Liver (tissue), 9 donors: ENCODE measurements around the gene DIO3. TPM values are rescaled to one million over a fixed set of nuclear protein-coding genes. Genes with fewer than 3 reads are reported as not detected.

Experiments
- DNase-seq: peaks from one replicate; pipeline ENCODE4 v3.0.0-alpha.2; 2017; ENCODE audit warnings: low spot score
- H3K27ac ChIP-seq, 2 donors: one replicate each; pipeline ENCODE4 v1.7.0; 2013; ENCODE audit warnings: inconsistent platforms in 2 of 2, low read length in 2 of 2, control low read depth in 1 of 2, low read depth in 1 of 2, mild to moderate bottlenecking in 1 of 2
- H3K27me3 ChIP-seq, 4 donors: one replicate each; pipeline versions ENCODE4 v1.6.1 to v1.7.0; 2013; ENCODE audit warnings: low read length in 3 of 4, inconsistent platforms in 1 of 4, mild to moderate bottlenecking in 1 of 4, moderate library complexity in 1 of 4; ENCODE audit not compliant: control insufficient read depth in 4 of 4, insufficient read depth in 4 of 4
- H3K36me3 ChIP-seq, 4 donors: one replicate each; pipeline versions ENCODE4 v1.6.1 to v1.7.0; 2013; ENCODE audit warnings: low read length in 3 of 4, mild to moderate bottlenecking in 3 of 4, low read depth in 1 of 4, moderate library complexity in 1 of 4; ENCODE audit not compliant: control insufficient read depth in 4 of 4, insufficient read depth in 3 of 4
- H3K4me1 ChIP-seq, 4 donors: one replicate each; pipeline versions ENCODE4 v1.6.1 to v1.7.0; 2013; ENCODE audit warnings: low read length in 3 of 4, mild to moderate bottlenecking in 3 of 4, moderate library complexity in 1 of 4; ENCODE audit not compliant: control insufficient read depth in 4 of 4, insufficient read depth in 4 of 4
- H3K4me3 ChIP-seq, 3 donors: one replicate each; pipeline versions ENCODE4 v1.6.1 to v1.7.0; 2013; ENCODE audit warnings: low read length in 3 of 3, control low read depth in 1 of 3, low read depth in 1 of 3, mild to moderate bottlenecking in 1 of 3
- H3K9ac ChIP-seq, 2 donors: one replicate each; pipeline ENCODE4 v1.7.0; 2013; ENCODE audit warnings: low read length in 2 of 2, mild to moderate bottlenecking in 2 of 2, moderate library complexity in 2 of 2, control low read depth in 1 of 2, low read depth in 1 of 2
- H3K9me3 ChIP-seq, 4 donors: one replicate each; pipeline versions ENCODE4 v1.6.1 to v1.7.0; 2013; ENCODE audit warnings: low read length in 3 of 4; ENCODE audit not compliant: control insufficient read depth in 4 of 4
- EGR1 ChIP-seq, 2 donors: IDR thresholded peaks; 2 replicates each; pipeline ENCODE4 v1.6.1; 2016 to 2018; ENCODE audit warnings: antibody characterized with exemption in 2 of 2, low read depth in 2 of 2
- FOXA1 ChIP-seq: IDR thresholded peaks from 2 replicates; pipeline ENCODE4 v1.6.1; 2016; ENCODE audit warnings: antibody characterized with exemption
- GABPA ChIP-seq, 2 donors: IDR thresholded peaks in 1 of 2; conservative IDR thresholded peaks in 1 of 2; 2 replicates each; pipeline ENCODE4 v1.6.1; 2016; ENCODE audit warnings: antibody characterized with exemption in 2 of 2, mild to moderate bottlenecking in 1 of 2, moderate library complexity in 1 of 2
- HNF4A ChIP-seq, 2 donors: conservative IDR thresholded peaks; 2 replicates each; pipeline ENCODE4 v1.6.1; 2016; ENCODE audit warnings: antibody characterized with exemption in 2 of 2, mild to moderate bottlenecking in 2 of 2
- HNF4G ChIP-seq: IDR thresholded peaks from 2 replicates; pipeline ENCODE4 v1.6.1; 2016; ENCODE audit warnings: antibody characterized with exemption
- NR2F2 ChIP-seq: IDR thresholded peaks from 2 replicates; pipeline ENCODE4 v1.6.1; 2016; ENCODE audit warnings: antibody characterized with exemption
- RAD21 ChIP-seq, 2 donors: IDR thresholded peaks; 2 replicates each; pipeline ENCODE4 v1.6.1; 2016; ENCODE audit warnings: antibody characterized with exemption in 2 of 2, mild to moderate bottlenecking in 2 of 2
- RXRA ChIP-seq, 2 donors: IDR thresholded peaks; 2 replicates each; pipeline ENCODE4 v1.6.1; 2017 to 2018; ENCODE audit warnings: antibody characterized with exemption in 2 of 2, mild to moderate bottlenecking in 1 of 2
- SP1 ChIP-seq: IDR thresholded peaks from 2 replicates; pipeline ENCODE4 v1.6.1; 2018; ENCODE audit warnings: antibody characterized with exemption, mild to moderate bottlenecking
- TAF1 ChIP-seq: conservative IDR thresholded peaks from 2 replicates; pipeline ENCODE4 v1.6.1; 2016; ENCODE audit warnings: antibody characterized with exemption, mild to moderate bottlenecking
- YY1 ChIP-seq: IDR thresholded peaks from 2 replicates; pipeline ENCODE4 v1.6.1; 2016; ENCODE audit warnings: antibody characterized with exemption, mild to moderate bottlenecking
- WGBS: extraction: QIAGEN DNeasy Blood & Tissue Kit; methylation state at CpG from one replicate; pipeline ENCODE4 v1.1.7; 2013; 5-methylcytosine and 5-hydroxymethylcytosine counted together
- polyA plus RNA-seq, 2 donors: library from polyadenylated mRNA; stranded (reverse) in 1 of 2; unstranded in 1 of 2; fragments of 200-250 nt in 1 of 2; fragments of >200 nt in 1 of 2; fragmentation: Nextera tagmentation in 1 of 2; extraction: Ambion mirVana in 1 of 2; gene quantifications; one replicate each; pipeline versions ENCODE4 v1.2.1 to v1.2.3, GENCODE V29; 2013 to 2015
- total RNA-seq, 2 donors: library from RNA; depleted of rRNA; stranded (reverse); fragments of >200 nt; gene quantifications; one replicate each; pipeline ENCODE4 v1.2.3, GENCODE V29; 2014
- TF ChIP-seq, protein P1 (sequence below): fragments of 150-350 bp; IDR thresholded peaks from 2 replicates; pipeline ENCODE4 v1.5.1; 2017; ENCODE audit warnings: improper control_type of control experiment, low read depth, low read length; ENCODE audit not compliant: missing input control
- TF ChIP-seq, protein P2 (sequence below): IDR thresholded peaks from 2 replicates; pipeline ENCODE4 v1.6.1; 2016; ENCODE audit warnings: antibody characterized with exemption
- TF ChIP-seq, protein P3 (sequence below): IDR thresholded peaks from 2 replicates; pipeline ENCODE4 v1.6.1; 2016; ENCODE audit warnings: antibody characterized with exemption, mild to moderate bottlenecking
- donor health status: healthy.
- donor health status: healthy.
- donor health status: healthy.
- donor health status: healthy.
- donor health status: healthy.

DIO3 gene
- total and polyA plus RNA-seq, 4 donors = 0.17 to 9.3 (median 0.51) TPM; not detected in 1

- H3K4me3 ChIP-seq = no peak overlapping the region
- WGBS = 94% methylated on average over 6 of the region's 6 CpGs
- H3K4me1 ChIP-seq = no peaks in the 10 kb centered on the region
- no peaks in the 10 kb centered on the region for H3K36me3 ChIP-seq
- no peaks in the 10 kb centered on the region for H3K27me3 ChIP-seq
- no peaks in the 10 kb centered on the region for H3K9me3 ChIP-seq
- no peak for TF ChIP-seq GABPA (IDR thresholded peaks at IDR 0.05 in 1 of 2, conservative IDR thresholded peaks at IDR 0.05 in 1 of 2)
- TF ChIP-seq, protein P1, sequence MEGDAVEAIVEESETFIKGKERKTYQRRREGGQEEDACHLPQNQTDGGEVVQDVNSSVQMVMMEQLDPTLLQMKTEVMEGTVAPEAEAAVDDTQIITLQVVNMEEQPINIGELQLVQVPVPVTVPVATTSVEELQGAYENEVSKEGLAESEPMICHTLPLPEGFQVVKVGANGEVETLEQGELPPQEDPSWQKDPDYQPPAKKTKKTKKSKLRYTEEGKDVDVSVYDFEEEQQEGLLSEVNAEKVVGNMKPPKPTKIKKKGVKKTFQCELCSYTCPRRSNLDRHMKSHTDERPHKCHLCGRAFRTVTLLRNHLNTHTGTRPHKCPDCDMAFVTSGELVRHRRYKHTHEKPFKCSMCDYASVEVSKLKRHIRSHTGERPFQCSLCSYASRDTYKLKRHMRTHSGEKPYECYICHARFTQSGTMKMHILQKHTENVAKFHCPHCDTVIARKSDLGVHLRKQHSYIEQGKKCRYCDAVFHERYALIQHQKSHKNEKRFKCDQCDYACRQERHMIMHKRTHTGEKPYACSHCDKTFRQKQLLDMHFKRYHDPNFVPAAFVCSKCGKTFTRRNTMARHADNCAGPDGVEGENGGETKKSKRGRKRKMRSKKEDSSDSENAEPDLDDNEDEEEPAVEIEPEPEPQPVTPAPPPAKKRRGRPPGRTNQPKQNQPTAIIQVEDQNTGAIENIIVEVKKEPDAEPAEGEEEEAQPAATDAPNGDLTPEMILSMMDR = no peak
- TF ChIP-seq RXRA (IDR thresholded peaks at IDR 0.05) = no peak
- TF ChIP-seq NR2F2 = no peak
- TF ChIP-seq RAD21 (IDR thresholded peaks at IDR 0.05) = no peak
- H3K9ac ChIP-seq = no peak overlapping the region
- H3K27ac ChIP-seq = no peak overlapping the region
- DNase-seq = no peak
These were observed 23.9 kb downstream of the DIO3 start for GRCh38 chr14:101585211-101585610.

DNA sequence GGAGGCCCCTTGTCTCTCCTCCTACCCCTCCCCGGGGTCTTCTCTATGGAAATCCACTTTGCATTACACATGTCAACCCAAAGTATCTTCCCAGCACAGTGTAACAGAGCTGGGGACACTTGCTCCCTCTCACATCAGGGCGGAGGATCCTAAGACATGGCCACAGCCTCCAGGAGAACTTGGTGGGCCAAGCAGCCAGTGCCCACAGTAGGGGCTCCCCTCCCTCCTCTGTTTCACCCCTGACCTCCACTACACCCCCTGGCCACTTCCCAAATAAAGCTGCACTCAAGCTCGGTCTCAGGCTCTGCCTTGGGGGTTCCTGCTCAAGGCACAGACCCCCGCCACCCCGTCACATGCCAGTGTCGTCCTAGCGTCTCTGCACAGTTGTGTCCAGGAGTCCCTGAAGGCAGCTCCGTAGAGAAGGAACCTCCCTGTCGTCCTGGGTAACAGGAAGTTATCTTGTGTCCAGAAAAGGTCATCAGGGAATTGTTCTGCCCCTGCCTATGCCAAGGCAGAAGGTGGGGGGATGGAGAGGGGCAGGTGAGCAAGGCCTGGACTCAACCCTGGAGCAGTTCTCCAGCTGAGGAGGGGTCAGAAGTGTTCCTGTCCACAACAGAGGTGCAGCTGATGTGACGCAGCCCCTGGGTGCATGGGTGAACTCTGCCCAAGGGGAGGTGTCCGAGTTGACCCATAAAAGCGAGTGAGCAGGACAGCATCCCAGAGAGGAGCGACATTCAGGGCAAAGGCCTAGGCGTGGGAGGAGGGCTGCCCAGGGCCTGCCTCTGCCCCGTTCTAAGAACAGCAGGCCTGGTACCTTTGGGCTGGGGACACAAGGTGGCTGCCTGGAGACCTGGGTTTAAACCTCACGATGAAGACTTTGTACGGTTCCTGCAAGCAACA lies 25.5 kb downstream of the DIO3 start:
- no peaks in the 10 kb centered on the region for H3K36me3 ChIP-seq

More for the DNA sequence above, 25.5 kb downstream of the DIO3 start:
- Histone ChIP-seq H3K27ac (no peak overlapping the region), H3K27me3 (no peaks in the 10 kb centered on the region), H3K9ac (no peak overlapping the region), H3K4me1 (no peaks in the 10 kb centered on the region), H3K4me3 (no peak overlapping the region), H3K9me3 (no peaks in the 10 kb centered on the region)
- no peak for DNase-seq
- 80% methylated on average over 17 of the region's 17 CpGs for WGBS
- no peak for TF ChIP-seq SP1
- TF ChIP-seq, protein P2, sequence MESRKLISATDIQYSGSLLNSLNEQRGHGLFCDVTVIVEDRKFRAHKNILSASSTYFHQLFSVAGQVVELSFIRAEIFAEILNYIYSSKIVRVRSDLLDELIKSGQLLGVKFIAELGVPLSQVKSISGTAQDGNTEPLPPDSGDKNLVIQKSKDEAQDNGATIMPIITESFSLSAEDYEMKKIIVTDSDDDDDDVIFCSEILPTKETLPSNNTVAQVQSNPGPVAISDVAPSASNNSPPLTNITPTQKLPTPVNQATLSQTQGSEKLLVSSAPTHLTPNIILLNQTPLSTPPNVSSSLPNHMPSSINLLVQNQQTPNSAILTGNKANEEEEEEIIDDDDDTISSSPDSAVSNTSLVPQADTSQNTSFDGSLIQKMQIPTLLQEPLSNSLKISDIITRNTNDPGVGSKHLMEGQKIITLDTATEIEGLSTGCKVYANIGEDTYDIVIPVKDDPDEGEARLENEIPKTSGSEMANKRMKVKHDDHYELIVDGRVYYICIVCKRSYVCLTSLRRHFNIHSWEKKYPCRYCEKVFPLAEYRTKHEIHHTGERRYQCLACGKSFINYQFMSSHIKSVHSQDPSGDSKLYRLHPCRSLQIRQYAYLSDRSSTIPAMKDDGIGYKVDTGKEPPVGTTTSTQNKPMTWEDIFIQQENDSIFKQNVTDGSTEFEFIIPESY = no peak
- TF ChIP-seq HNF4G = no peak
- TF ChIP-seq, protein P1 = no peak
- no peak for TF ChIP-seq TAF1
- no peak for TF ChIP-seq YY1
- TF ChIP-seq EGR1 (IDR thresholded peaks at IDR 0.05; ENCODE audit: low read depth in 2 of 2) = no peak
- no peak for TF ChIP-seq NR2F2
- no peak for TF ChIP-seq RXRA (IDR thresholded peaks at IDR 0.05)
- TF ChIP-seq, protein P3, sequence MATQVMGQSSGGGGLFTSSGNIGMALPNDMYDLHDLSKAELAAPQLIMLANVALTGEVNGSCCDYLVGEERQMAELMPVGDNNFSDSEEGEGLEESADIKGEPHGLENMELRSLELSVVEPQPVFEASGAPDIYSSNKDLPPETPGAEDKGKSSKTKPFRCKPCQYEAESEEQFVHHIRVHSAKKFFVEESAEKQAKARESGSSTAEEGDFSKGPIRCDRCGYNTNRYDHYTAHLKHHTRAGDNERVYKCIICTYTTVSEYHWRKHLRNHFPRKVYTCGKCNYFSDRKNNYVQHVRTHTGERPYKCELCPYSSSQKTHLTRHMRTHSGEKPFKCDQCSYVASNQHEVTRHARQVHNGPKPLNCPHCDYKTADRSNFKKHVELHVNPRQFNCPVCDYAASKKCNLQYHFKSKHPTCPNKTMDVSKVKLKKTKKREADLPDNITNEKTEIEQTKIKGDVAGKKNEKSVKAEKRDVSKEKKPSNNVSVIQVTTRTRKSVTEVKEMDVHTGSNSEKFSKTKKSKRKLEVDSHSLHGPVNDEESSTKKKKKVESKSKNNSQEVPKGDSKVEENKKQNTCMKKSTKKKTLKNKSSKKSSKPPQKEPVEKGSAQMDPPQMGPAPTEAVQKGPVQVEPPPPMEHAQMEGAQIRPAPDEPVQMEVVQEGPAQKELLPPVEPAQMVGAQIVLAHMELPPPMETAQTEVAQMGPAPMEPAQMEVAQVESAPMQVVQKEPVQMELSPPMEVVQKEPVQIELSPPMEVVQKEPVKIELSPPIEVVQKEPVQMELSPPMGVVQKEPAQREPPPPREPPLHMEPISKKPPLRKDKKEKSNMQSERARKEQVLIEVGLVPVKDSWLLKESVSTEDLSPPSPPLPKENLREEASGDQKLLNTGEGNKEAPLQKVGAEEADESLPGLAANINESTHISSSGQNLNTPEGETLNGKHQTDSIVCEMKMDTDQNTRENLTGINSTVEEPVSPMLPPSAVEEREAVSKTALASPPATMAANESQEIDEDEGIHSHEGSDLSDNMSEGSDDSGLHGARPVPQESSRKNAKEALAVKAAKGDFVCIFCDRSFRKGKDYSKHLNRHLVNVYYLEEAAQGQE = no peak
- no peak for TF ChIP-seq FOXA1
- TF ChIP-seq HNF4A (conservative IDR thresholded peaks at IDR 0.05) = no peak
